Measurements from ENCODE around the gene ADAM8. TPM values are rescaled to one million over a fixed set of nuclear protein-coding genes. Genes with fewer than 3 reads are reported as not detected.

ADAM8 gene
- total RNA-seq, 2 experiments from 2014 or later = 124 to 176 TPM

GRCh38 chr10:133263674-133264073 is 13.0 kb downstream of the ADAM8 start:
- ATAC-seq (no peak), DNase-seq (no peak)
- H3K36me3 Mint-ChIP-seq (ENCODE audit: low read depth) = peaks cover 26% of the 10 kb centered on the region
- H3K27me3 Mint-ChIP-seq = no peaks in the 10 kb centered on the region
- intact Hi-C loops (cut with DNase I, micrococcal nuclease) = loop anchor here (5.0 kb wide), 3 partner anchors 44 to 956 kb away; partner anchors contain the start of genes LRRC27 (in 1 of the 2), STK32C (in 1 of the 2), TUBGCP2 (in 1 of the 2) and ZNF511 (in 1 of the 2)
- no peaks in the 10 kb centered on the region for H3K9me3 Mint-ChIP-seq (ENCODE audit: low read depth)
- POLR2A ChIA-PET = interaction anchor here (1.8 kb wide), 1 partner anchor 12 kb away, joined by 5 read pairs; no protein-coding TSS in a partner anchor
- H3K27ac Mint-ChIP-seq = peak overlapping the region; percentile 25
- peaks cover 60% of the 10 kb centered on the region for H3K4me1 Mint-ChIP-seq
- CTCF ChIA-PET = interaction anchor here (1.5 kb wide), 1 partner anchor 11 kb away, joined by 7 read pairs; no protein-coding TSS in a partner anchor
- H3K4me3 Mint-ChIP-seq = no peak overlapping the region

DNA sequence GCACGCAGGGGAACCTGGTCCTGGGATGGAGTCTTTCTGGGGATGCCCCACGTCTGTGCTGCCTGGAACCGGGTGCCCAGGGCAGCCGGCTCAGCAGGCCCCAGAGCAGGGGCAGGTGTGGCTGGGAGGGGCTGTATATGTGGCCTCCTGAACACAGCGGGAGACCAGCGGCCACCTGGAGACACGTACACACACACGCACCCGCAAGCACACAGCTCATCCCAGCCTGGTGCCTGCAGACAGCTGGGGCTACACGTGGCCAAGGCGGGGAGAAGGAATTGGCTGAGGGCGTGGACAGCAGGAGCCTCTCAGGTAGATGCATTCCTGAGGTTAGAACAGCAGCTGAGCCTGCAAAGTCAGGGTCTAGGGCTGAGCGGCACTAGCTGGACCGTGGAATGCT is 14.0 kb downstream of the ADAM8 start:
- intact Hi-C loops (cut with DNase I, micrococcal nuclease) = loop anchor here (5.0 kb wide), 3 partner anchors 45 to 955 kb away; partner anchors contain the start of genes LRRC27 (in 1 of the 2), STK32C (in 1 of the 2), TUBGCP2 (in 1 of the 2) and ZNF511 (in 1 of the 2)
- DNase-seq (no peak), ATAC-seq (no peak)
- Mint-ChIP-seq H3K4me1 (peaks cover 67% of the 10 kb centered on the region), H3K4me3 (no peak overlapping the region), H3K9me3 (ENCODE audit: low read depth) (no peaks in the 10 kb centered on the region), H3K36me3 (ENCODE audit: low read depth) (peaks cover 26% of the 10 kb centered on the region), H3K27ac (no peak overlapping the region), H3K27me3 (no peaks in the 10 kb centered on the region)
- POLR2A ChIA-PET = interaction anchor here (1.8 kb wide), 1 partner anchor 12 kb away, joined by 5 read pairs; no protein-coding TSS in a partner anchor
- CTCF ChIA-PET = interaction anchor here (0.5 to 1.6 kb wide), 3 partner anchors 13 to 881 kb away, joined by 3 to 12 read pairs (median 3); partner anchors contain the start of gene ADAM8

GRCh38 chr10:133261726-133262325 is 14.8 kb downstream of the ADAM8 start:
- intact Hi-C loops (cut with DNase I, micrococcal nuclease) = loop anchor here (1.0 to 5.0 kb wide), 9 partner anchors 13 to 955 kb away; partner anchors contain the start of genes TUBGCP2 (in 2 of the 2), ZNF511 (in 2 of the 2), ECHS1 (in 1 of the 2) and LRRC27 (in 1 of the 2)

DNA sequence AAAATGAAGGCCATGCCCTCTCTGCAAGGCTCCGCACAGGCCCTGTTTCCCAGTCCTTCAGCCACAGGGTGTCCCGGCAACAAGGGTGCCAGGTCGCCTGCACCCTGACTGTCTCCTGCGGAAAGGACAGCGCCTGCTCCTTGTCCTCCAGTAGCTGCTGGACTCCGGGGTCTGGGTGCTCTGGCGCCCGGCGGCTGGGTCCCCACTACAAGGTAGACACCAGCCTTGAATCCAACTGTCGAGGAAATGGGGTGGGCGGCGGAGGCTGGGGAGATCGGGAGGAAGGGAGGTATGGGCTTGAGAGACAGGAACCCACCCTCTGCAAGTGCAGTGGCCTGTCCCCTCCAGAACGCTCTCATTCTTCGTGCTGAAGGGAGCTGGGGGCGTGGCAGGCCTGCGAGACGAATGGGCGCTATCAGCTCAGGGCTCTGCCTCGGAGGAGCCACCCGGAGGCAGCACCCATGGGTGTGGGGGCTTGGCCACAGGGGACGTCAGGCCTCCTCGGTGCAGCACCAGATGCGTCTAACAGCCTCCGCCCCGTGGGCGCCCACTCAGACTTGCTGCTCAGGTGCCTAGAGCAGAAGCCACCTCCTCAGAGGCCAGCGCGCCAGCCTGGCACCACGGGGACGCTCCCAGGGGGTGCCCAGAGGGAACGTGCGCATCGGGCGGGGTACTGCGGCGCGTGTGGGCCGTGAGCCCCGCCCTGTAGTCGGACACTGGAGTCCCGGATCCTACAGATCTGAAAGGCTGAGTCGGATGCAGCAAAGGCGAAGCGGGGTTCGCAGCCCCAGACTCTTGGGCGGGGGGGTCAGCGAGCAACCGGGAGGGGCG is 15.6 kb downstream of the ADAM8 start:
- peak overlapping the region; percentile 74 for H3K4me3 Mint-ChIP-seq
- no peaks in the 10 kb centered on the region for H3K27me3 Mint-ChIP-seq
- peaks cover 76% of the 10 kb centered on the region for H3K4me1 Mint-ChIP-seq
- ChIA-PET POLR2A (interaction anchor here (1.0 kb wide), 2 partner anchors 14 to 46 kb away, joined by 3 to 8 read pairs; no protein-coding TSS in a partner anchor), CTCF (no interaction called here)
- H3K9me3 Mint-ChIP-seq (ENCODE audit: low read depth) = no peaks in the 10 kb centered on the region
- peaks cover 25% of the 10 kb centered on the region for H3K36me3 Mint-ChIP-seq (ENCODE audit: low read depth)
- peak; percentile 54 for ATAC-seq
- intact Hi-C loops (cut with DNase I, micrococcal nuclease) = loop anchor here (1.0 to 5.0 kb wide), 9 partner anchors 14 to 954 kb away; partner anchors contain the start of genes TUBGCP2 (in 2 of the 2), ZNF511 (in 2 of the 2), ECHS1 (in 1 of the 2) and LRRC27 (in 1 of the 2)
- DNase-seq = peak; percentile 89
- H3K27ac Mint-ChIP-seq = peak overlapping the region; percentile 87

More at GRCh38 chr10:133261726-133262325, 14.8 kb downstream of the ADAM8 start:
- ChIA-PET CTCF (interaction anchor here (1.6 kb wide), 1 partner anchor 14 kb away, joined by 12 read pairs; the partner anchor contains the start of gene ADAM8), POLR2A (interaction anchor here (1.0 kb wide), 1 partner anchor 14 kb away, joined by 8 read pairs; no protein-coding TSS in a partner anchor)
- H3K36me3 Mint-ChIP-seq (ENCODE audit: low read depth) = peaks cover 26% of the 10 kb centered on the region
- H3K9me3 Mint-ChIP-seq (ENCODE audit: low read depth) = no peaks in the 10 kb centered on the region
- no peaks in the 10 kb centered on the region for H3K27me3 Mint-ChIP-seq
- DNase-seq (peak; percentile 93), ATAC-seq (peak; percentile 30)
- no peak overlapping the region for H3K27ac Mint-ChIP-seq
- peaks cover 76% of the 10 kb centered on the region for H3K4me1 Mint-ChIP-seq
- peak overlapping the region; percentile 74 for H3K4me3 Mint-ChIP-seq

DNA sequence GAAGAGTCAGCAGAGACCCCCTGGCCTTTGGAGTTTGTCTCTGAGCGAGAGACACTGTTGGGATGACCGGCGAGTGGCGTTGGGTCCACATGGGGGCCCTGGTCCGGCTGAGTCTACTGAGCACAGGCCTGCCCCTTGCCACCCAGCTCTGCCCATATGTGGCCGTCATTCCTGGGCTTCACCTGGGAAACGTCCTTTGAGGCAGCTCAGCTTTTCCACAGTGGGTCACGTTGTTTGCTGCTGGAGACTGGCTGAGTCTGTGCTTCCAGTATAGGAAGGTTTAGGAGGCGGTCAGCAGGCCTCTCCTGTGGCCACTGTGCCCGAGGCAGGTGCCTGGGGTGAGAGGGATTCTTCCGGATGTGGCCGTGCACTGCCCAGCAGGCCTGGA is 17.1 kb downstream of the ADAM8 start:
- ATAC-seq (no peak), DNase-seq (no peak)
- Mint-ChIP-seq H3K9me3 (ENCODE audit: low read depth) (no peaks in the 10 kb centered on the region), H3K4me1 (peaks cover 64% of the 10 kb centered on the region), H3K27ac (peak overlapping the region; percentile 86), H3K36me3 (ENCODE audit: low read depth) (peaks cover 17% of the 10 kb centered on the region), H3K4me3 (peak overlapping the region; percentile 67), H3K27me3 (no peaks in the 10 kb centered on the region)
- POLR2A ChIA-PET = interaction anchor here (0.8 to 1.5 kb wide), 4 partner anchors 15 to 33 kb away, joined by 3 to 13 read pairs (median 4); no protein-coding TSS in a partner anchor
- intact Hi-C loops (cut with DNase I, micrococcal nuclease) = loop anchor here (1.0 to 10.0 kb wide), 5 partner anchors 115 to 1355 kb away; partner anchors contain the start of genes BNIP3 (in 1 of the 2), INPP5A (in 1 of the 2), MTG1 (in 1 of the 2) and PPP2R2D (in 1 of the 2)
- CTCF ChIA-PET = interaction anchor here (0.9 to 1.2 kb wide), 4 partner anchors 16 to 69 kb away, joined by 3 to 6 read pairs (median 4); no protein-coding TSS in a partner anchor

GRCh38 chr10:133258818-133259601 is 17.7 kb downstream of the ADAM8 start:
- ChIA-PET CTCF (interaction anchor here (0.9 to 1.5 kb wide), 5 partner anchors 16 to 70 kb away, joined by 3 to 6 read pairs (median 4); no protein-coding TSS in a partner anchor), POLR2A (interaction anchor here (0.6 to 1.5 kb wide), 5 partner anchors 16 to 129 kb away, joined by 3 to 13 read pairs (median 3); no protein-coding TSS in a partner anchor)
- peaks cover 13% of the 10 kb centered on the region for H3K36me3 Mint-ChIP-seq (ENCODE audit: low read depth)
- H3K27ac Mint-ChIP-seq = peak overlapping the region; percentile 86
- H3K9me3 Mint-ChIP-seq (ENCODE audit: low read depth) = no peaks in the 10 kb centered on the region
- H3K4me1 Mint-ChIP-seq = peaks cover 60% of the 10 kb centered on the region
- ATAC-seq (peak; percentile 68), DNase-seq (peak; percentile 97)
- H3K4me3 Mint-ChIP-seq = peak overlapping the region; percentile 67
- H3K27me3 Mint-ChIP-seq = no peaks in the 10 kb centered on the region
- intact Hi-C loops (cut with DNase I, micrococcal nuclease) = loop anchor here (1.0 to 10.0 kb wide), 5 partner anchors 115 to 1354 kb away; partner anchors contain the start of genes BNIP3 (in 1 of the 2), INPP5A (in 1 of the 2), MTG1 (in 1 of the 2) and PPP2R2D (in 1 of the 2)

- ChIA-PET CTCF (interaction anchor here (0.5 to 2.4 kb wide), 8 partner anchors 17 to 355 kb away, joined by 3 to 9 read pairs (median 4); no protein-coding TSS in a partner anchor), POLR2A (interaction anchor here (1.4 to 1.5 kb wide), 2 partner anchors 17 to 32 kb away, joined by 3 to 13 read pairs; no protein-coding TSS in a partner anchor)
- no peaks in the 10 kb centered on the region for H3K9me3 Mint-ChIP-seq (ENCODE audit: low read depth)
- ATAC-seq = peak; percentile 17
- peak overlapping the region; percentile 48 for H3K4me3 Mint-ChIP-seq
- peaks cover 7% of the 10 kb centered on the region for H3K36me3 Mint-ChIP-seq (ENCODE audit: low read depth)
- no peaks in the 10 kb centered on the region for H3K27me3 Mint-ChIP-seq
- H3K27ac Mint-ChIP-seq = peak overlapping the region; percentile 88
- H3K4me1 Mint-ChIP-seq = peaks cover 54% of the 10 kb centered on the region
- intact Hi-C loops (cut with DNase I, micrococcal nuclease) = loop anchor here (5.0 to 10.0 kb wide), 3 partner anchors 134 to 1353 kb away; partner anchors contain the start of genes BNIP3 (in 1 of the 2), MTG1 (in 1 of the 2) and PPP2R2D (in 1 of the 2)
- DNase-seq = peak; percentile 75
Measured at GRCh38 chr10:133258066-133258817, 18.4 kb downstream of the ADAM8 start.

DNA sequence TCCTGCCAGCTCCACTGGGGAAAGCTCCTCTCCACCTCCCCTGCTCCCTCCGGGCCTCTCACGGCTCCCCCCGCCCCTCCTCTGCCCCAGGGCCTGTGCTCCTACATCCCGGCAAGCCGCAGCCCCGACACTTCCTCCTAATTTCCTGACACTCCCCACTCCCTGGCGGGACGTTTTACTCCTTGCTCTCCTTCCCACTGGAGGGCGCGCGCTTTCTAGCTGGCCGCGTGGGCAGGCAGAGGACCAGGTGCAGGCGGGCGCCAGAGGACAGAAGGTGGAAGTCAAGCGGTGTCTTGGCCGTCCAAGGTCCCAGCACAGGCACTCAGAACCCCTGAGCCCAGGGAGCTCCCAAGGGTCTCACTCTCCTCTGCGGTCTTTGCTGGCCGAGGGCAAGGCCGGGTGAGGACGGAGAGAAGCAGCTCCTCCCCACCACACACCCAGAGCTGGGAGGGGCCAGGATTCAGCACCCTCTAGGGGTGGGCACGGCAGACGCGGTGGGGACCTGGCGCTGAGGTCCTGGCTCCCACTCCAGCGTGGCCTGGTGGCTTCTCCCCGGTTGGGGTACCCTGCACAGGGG is 19.1 kb downstream of the ADAM8 start:
- Mint-ChIP-seq H3K27ac (peak overlapping the region; percentile 88), H3K36me3 (ENCODE audit: low read depth) (peaks cover 3% of the 10 kb centered on the region), H3K4me1 (peaks cover 48% of the 10 kb centered on the region), H3K9me3 (ENCODE audit: low read depth) (no peaks in the 10 kb centered on the region), H3K27me3 (no peaks in the 10 kb centered on the region), H3K4me3 (peak overlapping the region; percentile 48)
- ChIA-PET POLR2A (no interaction called here), CTCF (interaction anchor here (0.5 to 2.4 kb wide), 9 partner anchors 16 to 355 kb away, joined by 3 to 9 read pairs (median 4); no protein-coding TSS in a partner anchor)
- ATAC-seq (no peak), DNase-seq (peak; percentile 52)
- intact Hi-C loops (cut with DNase I, micrococcal nuclease) = loop anchor here (5.0 to 10.0 kb wide), 3 partner anchors 135 to 1353 kb away; partner anchors contain the start of genes BNIP3 (in 1 of the 2), MTG1 (in 1 of the 2) and PPP2R2D (in 1 of the 2)

GRCh38 chr10:133255323-133255722 is 21.3 kb downstream of the ADAM8 start:
- Mint-ChIP-seq H3K27me3 (no peaks in the 10 kb centered on the region), H3K4me1 (peaks cover 32% of the 10 kb centered on the region), H3K27ac (no peak overlapping the region), H3K36me3 (ENCODE audit: low read depth) (no peaks in the 10 kb centered on the region), H3K4me3 (no peak overlapping the region), H3K9me3 (ENCODE audit: low read depth) (no peaks in the 10 kb centered on the region)
- ATAC-seq = no peak
- intact Hi-C loops (cut with DNase I, micrococcal nuclease) = loop anchor here (5.0 to 10.0 kb wide), 3 partner anchors 137 to 1351 kb away; partner anchors contain the start of genes BNIP3 (in 1 of the 2), MTG1 (in 1 of the 2) and PPP2R2D (in 1 of the 2)
- POLR2A ChIA-PET = no interaction called here
- CTCF ChIA-PET = interaction anchor here (0.5 kb wide), 1 partner anchor 12 kb away, joined by 4 read pairs; no protein-coding TSS in a partner anchor
- no peak for DNase-seq
